Hepatocyte (in vitro differentiated cells): ENCODE data around the gene CHD6. TPM values are rescaled to one million over a fixed set of nuclear protein-coding genes. Genes with fewer than 3 reads are reported as not detected.

Experiments
- DNase-seq: peaks from one replicate; pipeline ENCODE4 v3.0.0-alpha.2; 2016; ENCODE audit warnings: low spot score
- H2AFZ ChIP-seq: fragments of 200-600 bp; sonication (generic); 2 replicates; pipeline ENCODE4 v1.6.0; 2016; ENCODE audit warnings: antibody characterized with exemption, mild to moderate bottlenecking
- H3K27ac ChIP-seq: fragments of 200-600 bp; sonication (generic); 2 replicates; pipeline ENCODE4 v1.5.1; 2016; ENCODE audit warnings: mild to moderate bottlenecking
- H3K27me3 ChIP-seq: fragments of 200-600 bp; sonication (generic); 2 replicates; pipeline ENCODE4 v1.6.1; 2016
- H3K36me3 ChIP-seq: fragments of 200-600 bp; sonication (generic); replicated peaks from 2 replicates; pipeline ENCODE4 v1.5.1; 2016; ENCODE audit warnings: low read depth; ENCODE audit not compliant: insufficient read depth
- H3K4me1 ChIP-seq: fragments of 200-600 bp; sonication (generic); 2 replicates; pipeline ENCODE4 v1.5.1; 2016; ENCODE audit warnings: mild to moderate bottlenecking, moderate library complexity; ENCODE audit not compliant: insufficient read depth
- H3K4me2 ChIP-seq: fragments of 200-600 bp; sonication (generic); 2 replicates; pipeline ENCODE4 v1.6.0; 2016
- H3K4me3 ChIP-seq: fragments of 200-600 bp; sonication (generic); 2 replicates; pipeline ENCODE4 v1.5.1; 2016; ENCODE audit warnings: mild to moderate bottlenecking
- H3K79me2 ChIP-seq: fragments of 200-600 bp; sonication (generic); 2 replicates; pipeline ENCODE4 v1.6.0; 2017; ENCODE audit warnings: mild to moderate bottlenecking
- H3K9me2 ChIP-seq: fragments of 200-600 bp; sonication (generic); replicated peaks from 2 replicates; pipeline ENCODE4 v1.6.0; 2017; ENCODE audit warnings: mild to moderate bottlenecking; ENCODE audit not compliant: insufficient read depth
- H3K9me3 ChIP-seq: fragments of 200-600 bp; sonication (generic); 2 replicates; pipeline ENCODE4 v1.5.1; 2016; ENCODE audit warnings: low read depth, mild to moderate bottlenecking
- H4K20me1 ChIP-seq: fragments of 200-600 bp; sonication (generic); 2 replicates; pipeline ENCODE4 v1.6.0; 2016; ENCODE audit warnings: mild to moderate bottlenecking; ENCODE audit not compliant: insufficient read depth, poor library complexity, severe bottlenecking
- CTCF ChIP-seq: fragments of 200-600 bp; sonication (generic); IDR thresholded peaks from 2 replicates; pipeline ENCODE4 v1.5.1; 2016; ENCODE audit warnings: antibody characterized with exemption, mild to moderate bottlenecking; ENCODE audit not compliant: poor library complexity
- EZH2 ChIP-seq: fragments of 200-600 bp; sonication (generic); IDR thresholded peaks from 2 replicates; pipeline ENCODE4 v1.6.1; 2016; ENCODE audit warnings: antibody characterized with exemption, mild to moderate bottlenecking, borderline replicate concordance
- EZH2phosphoT487 ChIP-seq: fragments of 200-600 bp; sonication (generic); IDR thresholded peaks from one replicate; pipeline ENCODE4 v1.6.1; 2018; ENCODE audit warnings: antibody characterized with exemption, mild to moderate bottlenecking, low read depth, moderate library complexity; ENCODE audit not compliant: unreplicated experiment, severe bottlenecking
- WGBS: methylation state at CpG from one replicate; pipeline ENCODE4 v1.1.6; 2016; ENCODE audit warnings: low lambda C conversion rate; ENCODE audit errors: missing lambda C conversion rate; 5-methylcytosine and 5-hydroxymethylcytosine counted together
- polyA plus RNA-seq: library from polyadenylated mRNA; unstranded; fragments of >200 nt; fragmentation: Nextera tagmentation; extraction: Ambion mirVana; gene quantifications from 2 replicates; pipeline ENCODE4 v1.2.1, GENCODE V29; 2016
- total RNA-seq: library from RNA; depleted of rRNA; stranded (reverse); fragments of >200 nt; gene quantifications from 2 replicates; pipeline ENCODE4 v1.2.3, GENCODE V29; 2014

CHD6 gene
- total and polyA plus RNA-seq, 2 experiments from 2014 or later, result 31.0 to 56.0 TPM

- no peak for DNase-seq
- no peak overlapping the region for H3K4me2 ChIP-seq
- no peaks in the 10 kb centered on the region for H3K36me3 ChIP-seq
- no peaks in the 10 kb centered on the region for H3K27me3 ChIP-seq
- peaks cover 2% of the 10 kb centered on the region for H3K4me1 ChIP-seq
- H2AFZ ChIP-seq, result no peak overlapping the region
- WGBS, result 59% methylated on average over 2 of the region's 2 CpGs
- H3K4me3 ChIP-seq, result no peak overlapping the region
- H3K9me2 ChIP-seq, result no peaks in the 10 kb centered on the region
- peaks cover 6% of the 10 kb centered on the region for H4K20me1 ChIP-seq
- peaks cover 7% of the 10 kb centered on the region for H3K79me2 ChIP-seq
- H3K9me3 ChIP-seq, result no peaks in the 10 kb centered on the region
- TF ChIP-seq EZH2, result no peak
- TF ChIP-seq EZH2phosphoT487, result no peak
- no peak for TF ChIP-seq CTCF
- H3K27ac ChIP-seq, result no peak overlapping the region
Measured at GRCh38 chr20:41621971-41622370, 3.8 kb upstream of the CHD6 start.

- no peaks in the 10 kb centered on the region for H3K9me2 ChIP-seq
- H3K36me3 ChIP-seq, result no peaks in the 10 kb centered on the region
- H3K27ac ChIP-seq, result no peak overlapping the region
- H3K4me1 ChIP-seq, result peaks cover 8% of the 10 kb centered on the region
- no peaks in the 10 kb centered on the region for H3K9me3 ChIP-seq
- DNase-seq, result no peak
- H2AFZ ChIP-seq, result no peak overlapping the region
- H3K79me2 ChIP-seq, result peaks cover 12% of the 10 kb centered on the region
- no peak overlapping the region for H3K4me2 ChIP-seq
- no peak for TF ChIP-seq EZH2
- no peak for TF ChIP-seq CTCF
- no peak for TF ChIP-seq EZH2phosphoT487
- no peak overlapping the region for H3K4me3 ChIP-seq
- peaks cover 12% of the 10 kb centered on the region for H4K20me1 ChIP-seq
- no peaks in the 10 kb centered on the region for H3K27me3 ChIP-seq
- WGBS, result 89% methylated on average over 1 of the region's 1 CpG
Measured at GRCh38 chr20:41621421-41621820, 3.2 kb upstream of the CHD6 start.

GRCh38 chr20:41619360-41620100 is 1.4 kb upstream of the CHD6 start:
- peaks cover 27% of the 10 kb centered on the region for H3K4me1 ChIP-seq
- H3K79me2 ChIP-seq, result peaks cover 31% of the 10 kb centered on the region
- no peak for DNase-seq
- TF ChIP-seq EZH2 (no peak), EZH2phosphoT487 (no peak), CTCF (no peak)
- H4K20me1 ChIP-seq, result peaks cover 30% of the 10 kb centered on the region
- no peak overlapping the region for H3K4me3 ChIP-seq
- peak overlapping the region; percentile 72 for H2AFZ ChIP-seq
- H3K9me2 ChIP-seq, result no peaks in the 10 kb centered on the region
- no peaks in the 10 kb centered on the region for H3K27me3 ChIP-seq
- H3K27ac ChIP-seq, result peak overlapping the region; percentile 5
- WGBS, result 71% methylated on average over 5 of the region's 5 CpGs
- H3K36me3 ChIP-seq, result no peaks in the 10 kb centered on the region
- H3K4me2 ChIP-seq, result peak overlapping the region; percentile 80
- no peaks in the 10 kb centered on the region for H3K9me3 ChIP-seq
